Adrenal gland (tissue), 12 donors: Measurements from ENCODE around the gene ENPP7. TPM values are rescaled to one million over a fixed set of nuclear protein-coding genes. Genes with fewer than 3 reads are reported as not detected.

Experiments used
- DNase-seq, 7 donors: peaks; one replicate each; pipeline ENCODE4 v3.0.0-alpha.2; 2019 to 2020
- H3K27ac ChIP-seq, 5 donors: fragments of 200-600 bp; sonication (generic) in 4 of 5; 1 replicate in 3 of 5; 2 replicates in 2 of 5; pipeline versions ENCODE4 v1.5.1 to v1.8.0; 2016 to 2020; ENCODE audit warnings: mild to moderate bottlenecking in 1 of 5
- H3K27me3 ChIP-seq: fragments of 200-600 bp; 2 replicates; pipeline ENCODE4 v1.8.0; 2021
- H3K36me3 ChIP-seq, 2 donors: fragments of 200-600 bp; replicated peaks in 1 of 2; 1 replicate in 1 of 2; 2 replicates in 1 of 2; pipeline versions ENCODE4 v1.5.1 to v1.8.0; 2018 to 2022
- H3K4me1 ChIP-seq, 2 donors: fragments of 200-600 bp; replicated peaks in 1 of 2; 1 replicate in 1 of 2; 2 replicates in 1 of 2; pipeline versions ENCODE4 v1.5.1 to v1.8.0; 2018 to 2021
- H3K4me3 ChIP-seq, 4 donors: fragments of 200-600 bp; sonication (generic) in 3 of 4; one replicate each; pipeline ENCODE4 v1.5.1; 2016 to 2018
- H3K9me3 ChIP-seq, 3 donors: fragments of 200-600 bp; sonication (generic) in 1 of 3; replicated peaks in 1 of 3; 1 replicate in 2 of 3; 2 replicates in 1 of 3; pipeline versions ENCODE4 v1.5.1 to v1.8.0; 2016 to 2021
- CTCF ChIP-seq, 6 experiments: fragments of 450-650 bp in 4 of 6; fragments of 200-600 bp in 2 of 6; sonication (generic) in 1 of 6; IDR thresholded peaks; 1 replicate in 5 of 6; 2 replicates in 1 of 6; pipeline versions ENCODE4 v1.5.1 to v1.8.0; 2016 to 2021; ENCODE audit warnings: antibody characterized with exemption in 6 of 6, mild to moderate bottlenecking in 2 of 6, moderate library complexity in 1 of 6
- POLR2A ChIP-seq, 2 donors: fragments of 450-650 bp; IDR thresholded peaks; one replicate each; pipeline ENCODE4 v1.6.1; 2017; ENCODE audit warnings: antibody characterized with exemption in 2 of 2, mild to moderate bottlenecking in 2 of 2, moderate library complexity in 1 of 2
- WGBS, 4 donors: extraction: QIAGEN DNeasy Blood & Tissue Kit in 2 of 4; methylation state at CpG; one replicate each; pipeline versions ENCODE4 v1.1.5 to v1.1.7; 2013 to 2017; 5-methylcytosine and 5-hydroxymethylcytosine counted together
- intact Hi-C, 2 donors: fragments of 100-400 bp; cut with DNase I; formaldehyde crosslinking; loops; one replicate each; pipeline versions ENCODE4 v1.14.1 to v1.15.0; 2022 to 2023
- polyA plus RNA-seq, 3 donors: library from polyadenylated mRNA; stranded (reverse); fragments of 200-250 nt in 2 of 3; fragments of 350-450 nt in 1 of 3; fragmentation: Illumina TruSeq in 1 of 3; extraction: RNeasy Lipid Tissue Mini Kit (QIAGEN cat#74804) in 1 of 3; gene quantifications; one replicate each; pipeline ENCODE4 v1.2.3, GENCODE V29; 2013 to 2014
- total RNA-seq, 9 donors: library from RNA; depleted of rRNA in 4 of 9; stranded (reverse); fragments of >200 nt in 4 of 9; fragments of 120-200 nt in 1 of 9; fragmentation: NEBNext Ultra II Directional in 1 of 9; extraction: Animal tissue kit (Norgen Biotek cat#: 25700) in 1 of 9; gene quantifications; one replicate each; pipeline versions ENCODE4 v1.1.0 to v1.2.4, GENCODE V29; 2013 to 2023
- donor health status: healthy with polysubstance abuse.
- donor health status: Bipolar disorder and iron deficiency.
- donor health status: DM: yes; HTN: yes; CAD: no.
- donor health status: DM: no; HTN: no; CAD: no.
- donor health status: DM: no; HTN: no; CAD: no.
- donor health status: DM: yes; HTN: yes; CAD: no.

ENPP7 gene
- total and polyA plus RNA-seq, 12 donors = 0.39 TPM; not detected in 11

GRCh38 chr17:79695293-79695790 is 35.4 kb upstream of the ENPP7 start:
- intact Hi-C loops = loop anchor here in 1 of 2 donors (10.0 kb wide), 1 partner anchor 601 kb away; no protein-coding TSS in a partner anchor
- WGBS, 4 donors = 69 to 85% (median 74%) methylated on average over 5 to 14 of the region's 14 CpGs
- no peaks in the 10 kb centered on the region for H3K36me3 ChIP-seq
- no peak overlapping the region for H3K4me3 ChIP-seq
- peak overlapping the region in 1 of 5 donors; percentile 34 for H3K27ac ChIP-seq
- DNase-seq = no peak
- TF ChIP-seq CTCF (IDR thresholded peaks at IDR 0.05) (no peak), POLR2A (IDR thresholded peaks at IDR 0.05) (no peak)
- no peaks in the 10 kb centered on the region for H3K27me3 ChIP-seq
- H3K4me1 ChIP-seq = peaks cover 0 to 8% of the 10 kb centered on the region in 2 donors
- H3K9me3 ChIP-seq = no peaks in the 10 kb centered on the region

GRCh38 chr17:79695797-79696609 is 34.7 kb upstream of the ENPP7 start:
- H3K36me3 ChIP-seq = no peaks in the 10 kb centered on the region
- H3K27me3 ChIP-seq = no peaks in the 10 kb centered on the region
- H3K4me1 ChIP-seq = peaks cover 0 to 8% of the 10 kb centered on the region in 2 donors
- H3K27ac ChIP-seq = peak overlapping the region in 1 of 5 donors; percentile 34
- H3K4me3 ChIP-seq = no peak overlapping the region
- DNase-seq = peak in 3 of 7 donors; percentile 14 to 33 (median 32)
- intact Hi-C loops = loop anchor here in 1 of 2 donors (10.0 kb wide), 1 partner anchor 601 kb away; no protein-coding TSS in a partner anchor
- TF ChIP-seq CTCF (IDR thresholded peaks at IDR 0.05) (no peak), POLR2A (IDR thresholded peaks at IDR 0.05) (no peak)
- no peaks in the 10 kb centered on the region for H3K9me3 ChIP-seq
- 32 to 41% (median 36%) methylated on average over 11 to 13 of the region's 14 CpGs for WGBS, 4 donors

- Histone ChIP-seq H3K4me3 (no peak overlapping the region), H3K27me3 (no peaks in the 10 kb centered on the region), H3K9me3 (no peaks in the 10 kb centered on the region), H3K36me3 (no peaks in the 10 kb centered on the region), H3K27ac (no peak overlapping the region), H3K4me1 (peaks cover 0 to 8% of the 10 kb centered on the region in 2 donors)
- no peak for TF ChIP-seq POLR2A (IDR thresholded peaks at IDR 0.05)
- TF ChIP-seq CTCF (IDR thresholded peaks at IDR 0.05) = no peak
- DNase-seq = no peak
- WGBS, 4 donors = 68 to 92% (median 77%) methylated on average over 12 to 17 of the region's 17 CpGs
- intact Hi-C loops = loop anchor here in 1 of 2 donors (10.0 kb wide), 1 partner anchor 602 kb away; no protein-coding TSS in a partner anchor
These were observed 34.1 kb upstream of the ENPP7 start for GRCh38 chr17:79696610-79696982.

- Histone ChIP-seq H3K27ac (no peak overlapping the region), H3K4me3 (no peak overlapping the region), H3K36me3 (no peaks in the 10 kb centered on the region), H3K4me1 (peaks cover 0 to 8% of the 10 kb centered on the region in 2 donors), H3K27me3 (peaks cover 4% of the 10 kb centered on the region), H3K9me3 (no peaks in the 10 kb centered on the region)
- TF ChIP-seq CTCF (IDR thresholded peaks at IDR 0.05) (no peak), POLR2A (IDR thresholded peaks at IDR 0.05) (no peak)
- WGBS, 4 donors = 64 to 78% (median 69%) methylated on average over 14 to 15 of the region's 15 CpGs
- DNase-seq = no peak
- intact Hi-C loops = loop anchor here in 1 of 2 donors (10.0 kb wide), 1 partner anchor 603 kb away; no protein-coding TSS in a partner anchor
These were observed 32.4 kb upstream of the ENPP7 start for GRCh38 chr17:79698146-79698846.
